OCI-LY1 (cell line): ENCODE measurements around the gene SSNA1.

Source experiments
- EZH2 ChIP-seq: fragments of 200-600 bp; sonication (generic), shearing (Covaris generic); IDR thresholded peaks from 2 replicates; pipeline ENCODE4 v1.8.0; 2017; ENCODE audit warnings: borderline replicate concordance, mixed run types, mild to moderate bottlenecking, antibody characterized with exemption, low read length, moderate library complexity, mixed read lengths
- TF ChIP-seq, protein P1 (sequence below): fragments of 200-600 bp; sonication (generic), shearing (Covaris generic); IDR thresholded peaks from 2 replicates; pipeline ENCODE4 v1.5.1; 2017; ENCODE audit warnings: mild to moderate bottlenecking, antibody characterized with exemption, low read length, moderate library complexity, mixed read lengths

DNA sequence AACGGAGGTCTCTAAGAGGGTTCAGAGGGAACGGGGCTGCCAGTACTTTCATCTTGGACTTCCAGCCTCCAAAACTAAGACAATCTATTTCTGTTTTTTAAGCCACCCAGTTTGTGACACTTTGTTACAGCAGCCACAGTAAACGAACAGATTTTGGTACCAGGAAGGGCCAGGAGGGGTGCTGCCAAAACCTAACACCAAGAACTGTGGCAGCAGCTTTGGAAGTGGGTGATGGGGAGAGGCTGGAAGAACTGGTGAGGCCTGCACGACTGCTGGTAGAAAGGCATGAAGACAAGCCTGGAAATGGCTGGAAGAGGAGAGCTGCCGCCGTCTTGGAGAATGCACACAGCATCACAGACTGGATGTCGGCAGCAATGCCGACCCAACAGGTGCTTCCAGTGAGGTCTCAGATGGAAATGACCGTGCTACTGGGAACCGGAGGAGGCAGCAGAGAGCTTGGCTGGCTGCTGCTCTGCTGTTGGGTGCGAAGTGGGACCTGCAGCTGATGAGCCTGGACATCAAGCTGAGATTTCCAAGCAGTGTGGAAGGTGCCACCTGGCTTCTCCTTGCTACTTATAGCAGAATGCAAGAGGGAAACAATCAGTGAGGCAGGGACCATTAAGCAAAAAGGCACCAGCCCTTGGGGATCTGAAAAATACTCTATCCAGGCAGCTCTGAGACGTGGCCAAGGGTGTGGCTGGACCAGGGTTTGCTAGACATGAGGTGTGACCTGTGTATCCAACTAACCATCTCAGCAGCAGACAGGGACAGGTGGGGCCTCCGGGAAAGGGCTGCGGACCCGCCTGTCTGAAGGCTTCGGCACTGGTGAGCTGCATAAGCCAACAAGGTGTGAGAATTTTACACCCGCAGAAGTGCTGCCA is 11.9 kb upstream of the SSNA1 start:
- TF ChIP-seq, protein P1, sequence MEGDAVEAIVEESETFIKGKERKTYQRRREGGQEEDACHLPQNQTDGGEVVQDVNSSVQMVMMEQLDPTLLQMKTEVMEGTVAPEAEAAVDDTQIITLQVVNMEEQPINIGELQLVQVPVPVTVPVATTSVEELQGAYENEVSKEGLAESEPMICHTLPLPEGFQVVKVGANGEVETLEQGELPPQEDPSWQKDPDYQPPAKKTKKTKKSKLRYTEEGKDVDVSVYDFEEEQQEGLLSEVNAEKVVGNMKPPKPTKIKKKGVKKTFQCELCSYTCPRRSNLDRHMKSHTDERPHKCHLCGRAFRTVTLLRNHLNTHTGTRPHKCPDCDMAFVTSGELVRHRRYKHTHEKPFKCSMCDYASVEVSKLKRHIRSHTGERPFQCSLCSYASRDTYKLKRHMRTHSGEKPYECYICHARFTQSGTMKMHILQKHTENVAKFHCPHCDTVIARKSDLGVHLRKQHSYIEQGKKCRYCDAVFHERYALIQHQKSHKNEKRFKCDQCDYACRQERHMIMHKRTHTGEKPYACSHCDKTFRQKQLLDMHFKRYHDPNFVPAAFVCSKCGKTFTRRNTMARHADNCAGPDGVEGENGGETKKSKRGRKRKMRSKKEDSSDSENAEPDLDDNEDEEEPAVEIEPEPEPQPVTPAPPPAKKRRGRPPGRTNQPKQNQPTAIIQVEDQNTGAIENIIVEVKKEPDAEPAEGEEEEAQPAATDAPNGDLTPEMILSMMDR: peak; percentile 73
- TF ChIP-seq EZH2: no peak
